ENCODE results near the gene VMP1.
"Not testable (repeated sequence)": the region's sequence is repeated elsewhere in the genome, so short reads cannot be mapped to it uniquely, and the experiment has no call there.

The VMP1 gene

GRCh38 chr17:59712862-59713261 lies 5.4 kb downstream of the VMP1 start:
- no peak for DNase-seq

- no peak for DNase-seq
These were observed 6.8 kb downstream of the VMP1 start for GRCh38 chr17:59714255-59714654.

- no peak for DNase-seq
These were observed 9.0 kb downstream of the VMP1 start for GRCh38 chr17:59716427-59716826.

GRCh38 chr17:59719526-59719925 lies 12.1 kb downstream of the VMP1 start:
- no peak for DNase-seq

GRCh38 chr17:59722623-59723022 lies 15.2 kb downstream of the VMP1 start:
- no peak for DNase-seq

GRCh38 chr17:59723041-59723440 lies 15.6 kb downstream of the VMP1 start:
- no peak for DNase-seq

GRCh38 chr17:59723607-59724006 lies 16.2 kb downstream of the VMP1 start:
- no peak for DNase-seq

- DNase-seq, result no peak
These were observed 18.2 kb downstream of the VMP1 start for GRCh38 chr17:59725691-59726090.

GRCh38 chr17:59727817-59728533 lies 20.5 kb downstream of the VMP1 start:
- DNase-seq, result no peak

GRCh38 chr17:59730268-59730834 lies 22.9 kb downstream of the VMP1 start:
- DNase-seq, result no peak

- DNase-seq, result no peak
These were observed 26.2 kb downstream of the VMP1 start for GRCh38 chr17:59733697-59734096.

GRCh38 chr17:59734226-59734625 lies 26.8 kb downstream of the VMP1 start:
- no peak for DNase-seq

GRCh38 chr17:59737324-59737723 lies 29.9 kb downstream of the VMP1 start:
- no peak for DNase-seq

- DNase-seq, result no peak
These were observed 36.4 kb downstream of the VMP1 start for GRCh38 chr17:59743842-59744241.

GRCh38 chr17:59745040-59745439 lies 37.6 kb downstream of the VMP1 start:
- DNase-seq, result no peak

- DNase-seq, result no peak
These were observed 39.5 kb downstream of the VMP1 start for GRCh38 chr17:59746849-59747445.

- no peak for DNase-seq
These were observed 41.1 kb downstream of the VMP1 start for GRCh38 chr17:59748591-59748990.

GRCh38 chr17:59751955-59752413 lies 44.5 kb downstream of the VMP1 start:
- no peak for DNase-seq

GRCh38 chr17:59752446-59752845 lies 45.0 kb downstream of the VMP1 start:
- no peak for DNase-seq

- no peak for DNase-seq
These were observed 45.5 kb downstream of the VMP1 start for GRCh38 chr17:59752922-59753321.

GRCh38 chr17:59753522-59754467 lies 46.3 kb downstream of the VMP1 start:
- no peak for DNase-seq

- no peak for DNase-seq
These were observed 47.1 kb downstream of the VMP1 start for GRCh38 chr17:59754552-59754951.

- not testable (repeated sequence) for DNase-seq
These were observed 47.6 kb downstream of the VMP1 start for GRCh38 chr17:59755069-59755468.

All from left hindlimb (tissue), 1 donor.